HepG2 (cell line): ENCODE results near the gene OR52W1. TPM values are rescaled to one million over a fixed set of nuclear protein-coding genes. Genes with fewer than 3 reads are reported as not detected.
A peak's percentile ranks its signal among the peaks of the same experiment; 100 is the strongest.

ENCODE experiments used
- ARID2 ChIP-seq: sonication (generic); formaldehyde crosslinking; IDR thresholded peaks from 2 replicates; pipeline ENCODE4 v1.8.1; 2022; ENCODE audit warnings: mild to moderate bottlenecking, missing genetic modification reagents, borderline replicate concordance
- CAMTA2 ChIP-seq: sonication (generic); formaldehyde crosslinking; IDR thresholded peaks from 2 replicates; pipeline ENCODE4 v1.4.0; 2020; ENCODE audit warnings: mild to moderate bottlenecking, missing genetic modification reagents, borderline replicate concordance
- CERS6 ChIP-seq: sonication (generic); formaldehyde crosslinking; IDR thresholded peaks from 2 replicates; pipeline ENCODE4 v1.5.0; 2020; ENCODE audit warnings: missing genetic modification reagents
- HNF4A ChIP-seq: sonication (generic); formaldehyde crosslinking; IDR thresholded peaks from 2 replicates; pipeline ENCODE4 v1.4.0; 2020; ENCODE audit warnings: missing genetic modification reagents
- HOXA7 ChIP-seq: sonication (generic); formaldehyde crosslinking; IDR thresholded peaks from 2 replicates; pipeline ENCODE4 v1.8.1; 2022; ENCODE audit warnings: mild to moderate bottlenecking, missing genetic modification reagents, moderate library complexity
- HOXD1 ChIP-seq: sonication (generic); formaldehyde crosslinking; IDR thresholded peaks from 2 replicates; pipeline ENCODE4 v1.5.0; 2020; ENCODE audit warnings: missing genetic modification reagents
- KDM1A ChIP-seq: IDR thresholded peaks from 2 replicates; pipeline ENCODE4 v1.6.1; 2016; ENCODE audit warnings: missing compliant biosample characterization
- MXD3 ChIP-seq: IDR thresholded peaks from 2 replicates; pipeline ENCODE4 v1.6.1; 2016; ENCODE audit warnings: mild to moderate bottlenecking, missing biosample characterization, missing genetic modification reagents
- PAX8 ChIP-seq: sonication (generic); formaldehyde crosslinking; IDR thresholded peaks from 2 replicates; pipeline ENCODE4 v1.8.0; 2022; ENCODE audit warnings: mild to moderate bottlenecking, missing genetic modification reagents, borderline replicate concordance
- POGZ ChIP-seq: sonication (generic); formaldehyde crosslinking; IDR thresholded peaks from 2 replicates; pipeline ENCODE4 v1.4.0; 2020; ENCODE audit warnings: mild to moderate bottlenecking, missing genetic modification reagents
- SCMH1 ChIP-seq: sonication (generic); formaldehyde crosslinking; IDR thresholded peaks from 2 replicates; pipeline ENCODE4 v1.9.0; 2021; ENCODE audit warnings: missing genetic modification reagents, mild to moderate bottlenecking, borderline replicate concordance
- SNRNP70 ChIP-seq: fragments of 200-400 bp; formaldehyde crosslinking; IDR thresholded peaks from 2 replicates; pipeline ENCODE4 v1.6.1; 2017; ENCODE audit warnings: mild to moderate bottlenecking, low read depth, low read length, moderate library complexity
- STAT6 ChIP-seq: sonication (generic); formaldehyde crosslinking; IDR thresholded peaks from 2 replicates; pipeline ENCODE4 v1.4.0; 2020; ENCODE audit warnings: missing genetic modification reagents, mild to moderate bottlenecking, borderline replicate concordance
- ZBTB14 ChIP-seq: sonication (generic); formaldehyde crosslinking; IDR thresholded peaks from 2 replicates; pipeline ENCODE4 v1.4.0; 2020; ENCODE audit warnings: missing genetic modification reagents
- ZBTB25 ChIP-seq: IDR thresholded peaks from 2 replicates; pipeline ENCODE4 v1.6.1; 2018; ENCODE audit warnings: missing genetic modification reagents
- ZNF496 ChIP-seq: sonication (generic); formaldehyde crosslinking; IDR thresholded peaks from 2 replicates; pipeline ENCODE4 v1.8.1; 2023; ENCODE audit warnings: mild to moderate bottlenecking, moderate library complexity, missing genetic modification reagents; ENCODE audit not compliant: insufficient replicate concordance
- ZNF713 ChIP-seq: sonication (generic); formaldehyde crosslinking; IDR thresholded peaks from 2 replicates; pipeline ENCODE4 v1.4.0; 2020; ENCODE audit warnings: mild to moderate bottlenecking, missing genetic modification reagents
- ZNF782 ChIP-seq: sonication (generic); formaldehyde crosslinking; IDR thresholded peaks from 2 replicates; pipeline ENCODE4 v1.4.0; 2020; ENCODE audit warnings: missing genetic modification reagents, mild to moderate bottlenecking, borderline replicate concordance
- polyA plus RNA-seq, 8 experiments: library from polyadenylated mRNA; depleted of rRNA in 3 of 8; stranded (reverse) in 7 of 8; unstranded in 1 of 8; fragments of >200 nt; fragmentation: Illumina TruSeq in 4 of 8; extraction: Trizol in 4 of 8; gene quantifications; 2 replicates each; pipeline versions ENCODE4 v1.2.1 to v1.2.3, GENCODE V29; 2011 to 2016; ENCODE audit warnings: low read depth in 4 of 8, missing spikeins in 1 of 8, mixed read lengths in 1 of 8; ENCODE audit not compliant: insufficient read depth in 1 of 8
- total RNA-seq, 5 experiments: library from RNA; depleted of rRNA; stranded (reverse); fragments of >200 nt; fragmentation: Illumina TruSeq; extraction: Trizol; gene quantifications; 2 replicates each; pipeline ENCODE4 v1.2.3, GENCODE V29; 2016; ENCODE audit warnings: low read depth in 1 of 5

Gene OR52W1
- total and polyA plus RNA-seq, 2 of the 13 experiments (the other 11 are each of a cell fraction or from before 2014, with no cell fraction given) = not detected

GRCh38 chr11:6234387-6235107, 35.5 kb downstream of the OR52W1 start, which contains the start of gene FHIP1B (continued):
- no peak for TF ChIP-seq ZBTB25 (CRISPR knock-in tag)
- no peak for TF ChIP-seq HOXD1 (CRISPR knock-in tag)
- no peak for TF ChIP-seq HNF4A
- TF ChIP-seq POGZ (CRISPR knock-in tag) = no peak; the same call in 1 of the 2 replicates
- no peak for TF ChIP-seq HOXA7 (CRISPR knock-in tag)
- TF ChIP-seq STAT6 (CRISPR knock-in tag) = no peak
- no peak for TF ChIP-seq CERS6
- no peak for TF ChIP-seq SCMH1 (CRISPR knock-in tag)
- TF ChIP-seq ARID2 = 0 out of 2 replicates have a peak, but pooled peaks have one; percentile 16
- TF ChIP-seq ZNF782 (CRISPR knock-in tag) = no peak
- no peak for TF ChIP-seq KDM1A
- no peak for TF ChIP-seq ZBTB14
- no peak for TF ChIP-seq ZNF496 (CRISPR knock-in tag)
- TF ChIP-seq MXD3 (CRISPR knock-in tag) = no peak
- TF ChIP-seq ZNF713 (CRISPR knock-in tag) = no peak
- TF ChIP-seq SNRNP70 = no peak
- TF ChIP-seq PAX8 (CRISPR knock-in tag) = no peak
- no peak for TF ChIP-seq CAMTA2 (CRISPR knock-in tag)
